Caco-2 (cell line): Measurements from ENCODE around the gene VAMP2. TPM values are rescaled to one million over a fixed set of nuclear protein-coding genes. Genes with fewer than 3 reads are reported as not detected.

Source experiments
- BruUV-seq: library from RNA; stranded (reverse); fragments of 400-500 nt; replicated peaks from 2 replicates; lab custom pipeline; 2021; lab: Mats Ljungman, UMichigan
- CTCF ChIA-PET: fragments of 300-600 bp; sonication (Branson Sonifier 250); formaldehyde crosslinking; loops from one replicate; lab custom pipeline; 2022; ENCODE audit warnings: antibody characterized with exemption; lab: Charles Lee
- POLR2A ChIA-PET: fragments of 300-600 bp; sonication (Branson Sonifier 250); formaldehyde crosslinking; loops from one replicate; lab custom pipeline; 2022; ENCODE audit warnings: antibody characterized with exemption; lab: Charles Lee
- DNase-seq, 2 experiments: peaks; one replicate each; pipeline versions ENCODE4 v3.0.0 to v3.0.0-alpha.2; 2020 to 2022
- H3K27me3 ChIP-seq: replicated peaks from 2 replicates; pipeline ENCODE4 v1.6.0; 2011; ENCODE audit warnings: low read length; ENCODE audit not compliant: control insufficient read depth, insufficient read depth
- H3K36me3 ChIP-seq: 2 replicates; pipeline ENCODE4 v1.5.1; 2011; ENCODE audit warnings: low read length; ENCODE audit not compliant: control insufficient read depth, insufficient read depth
- H3K4me1 ChIP-seq: fragments of 250-450 bp; sonication (Bioruptor Pico); 2 replicates; pipeline ENCODE4 v1.5.1; 2020; ENCODE audit warnings: mild to moderate bottlenecking
- H3K4me3 ChIP-seq: 2 replicates; pipeline ENCODE4 v1.5.1; 2011; ENCODE audit warnings: low read depth, mild to moderate bottlenecking, control low read depth, low read length
- H3K9me3 ChIP-seq: fragments of 250-450 bp; sonication (Bioruptor Pico); 2 replicates; pipeline ENCODE4 v1.5.1; 2020; ENCODE audit warnings: mild to moderate bottlenecking, moderate library complexity
- H3K27ac Mint-ChIP-seq: one replicate; pipeline ENCODE4 v1.8.0; 2022; ENCODE audit warnings: mixed read lengths; ENCODE audit not compliant: unreplicated experiment
- H3K27me3 Mint-ChIP-seq: one replicate; pipeline ENCODE4 v1.8.0; 2022; ENCODE audit warnings: mixed read lengths; ENCODE audit not compliant: insufficient read depth, unreplicated experiment
- H3K36me3 Mint-ChIP-seq: one replicate; pipeline ENCODE4 v1.8.0; 2022; ENCODE audit warnings: mild to moderate bottlenecking, mixed read lengths; ENCODE audit not compliant: insufficient read depth, unreplicated experiment
- H3K4me1 Mint-ChIP-seq: one replicate; pipeline ENCODE4 v1.8.0; 2022; ENCODE audit warnings: low read depth, mixed read lengths; ENCODE audit not compliant: unreplicated experiment
- H3K4me3 Mint-ChIP-seq: one replicate; pipeline ENCODE4 v1.8.0; 2022; ENCODE audit warnings: mild to moderate bottlenecking, moderate library complexity, mixed read lengths; ENCODE audit not compliant: unreplicated experiment
- H3K9me3 Mint-ChIP-seq: one replicate; pipeline ENCODE4 v1.8.0; 2022; ENCODE audit warnings: mixed read lengths; ENCODE audit not compliant: unreplicated experiment
- intact Hi-C: fragments of 100-400 bp; cut with micrococcal nuclease; formaldehyde crosslinking; loops from one replicate; pipeline ENCODE4 v1.10.0; 2022; ENCODE audit not compliant: unreplicated experiment
- microRNA-seq: library from miRNA; unstranded; fragments of <30 nt; microRNA quantifications from one replicate; pipeline ENCODE4 v1.2.0, GENCODE V29; 2022
- total RNA-seq: library from RNA; stranded (reverse); gene quantifications from 2 replicates; pipeline ENCODE4 v1.2.3, GENCODE V29; 2022
- TF ChIP-seq, protein P1 (sequence below), 2 experiments: fragments of 200-600 bp in 1 of 2; IDR thresholded peaks; 1 replicate in 1 of 2; 2 replicates in 1 of 2; pipeline versions ENCODE4 v1.5.1 to v1.8.0; 2011 to 2022; ENCODE audit warnings: antibody characterized with exemption in 1 of 2, control low read depth in 1 of 2, inconsistent platforms in 1 of 2, low read depth in 1 of 2, low read length in 1 of 2, mild to moderate bottlenecking in 1 of 2, moderate library complexity in 1 of 2; ENCODE audit not compliant: insufficient read depth in 1 of 2, severe bottlenecking in 1 of 2, unreplicated experiment in 1 of 2

Gene VAMP2
- total RNA-seq, 1 experiment from 2014 or later = 10.5 TPM

DNA sequence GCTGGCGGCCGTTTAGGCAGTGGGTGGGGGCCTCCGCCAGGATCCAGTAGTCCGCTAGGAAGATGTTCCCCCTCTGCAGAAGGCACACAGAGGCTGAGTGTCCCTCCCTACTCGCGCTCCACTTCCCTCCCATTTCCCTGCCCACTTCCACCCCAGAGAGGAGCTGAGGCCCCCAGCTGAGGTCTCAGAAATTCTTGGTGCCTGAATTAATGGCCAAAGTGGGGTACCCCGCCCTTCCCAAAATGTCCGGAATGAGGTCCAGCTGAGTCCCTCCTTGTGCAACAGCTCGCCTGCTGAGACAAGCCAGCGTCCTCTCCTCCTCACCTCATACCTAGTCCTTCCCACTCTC is 52.3 kb downstream of the VAMP2 start:
- ChIA-PET CTCF (interaction anchor here (0.8 to 1.2 kb wide), 4 partner anchors 16 to 50 kb away, joined by 3 to 6 read pairs (median 4); no protein-coding TSS in a partner anchor), POLR2A (no interaction called here)
- H3K4me3 Mint-ChIP-seq = no peak overlapping the region
- peaks cover 6% of the 10 kb centered on the region for H3K4me1 Mint-ChIP-seq
- H3K36me3 ChIP-seq = no peaks in the 10 kb centered on the region
- intact Hi-C loops = no loop called here
- no peak overlapping the region; the same call in 1 of the 2 replicates for H3K4me3 ChIP-seq
- H3K36me3 Mint-ChIP-seq = peaks cover 4% of the 10 kb centered on the region
- no TSS peak for BruUV-seq
- H3K27me3 Mint-ChIP-seq = peaks cover 3% of the 10 kb centered on the region
- H3K9me3 ChIP-seq = no peaks in the 10 kb centered on the region
- H3K4me1 ChIP-seq = no peaks in the 10 kb centered on the region
- DNase-seq = no peak
- no peaks in the 10 kb centered on the region for H3K27me3 ChIP-seq
- no peaks in the 10 kb centered on the region for H3K9me3 Mint-ChIP-seq
- no peak overlapping the region for H3K27ac Mint-ChIP-seq
- TF ChIP-seq, protein P1, sequence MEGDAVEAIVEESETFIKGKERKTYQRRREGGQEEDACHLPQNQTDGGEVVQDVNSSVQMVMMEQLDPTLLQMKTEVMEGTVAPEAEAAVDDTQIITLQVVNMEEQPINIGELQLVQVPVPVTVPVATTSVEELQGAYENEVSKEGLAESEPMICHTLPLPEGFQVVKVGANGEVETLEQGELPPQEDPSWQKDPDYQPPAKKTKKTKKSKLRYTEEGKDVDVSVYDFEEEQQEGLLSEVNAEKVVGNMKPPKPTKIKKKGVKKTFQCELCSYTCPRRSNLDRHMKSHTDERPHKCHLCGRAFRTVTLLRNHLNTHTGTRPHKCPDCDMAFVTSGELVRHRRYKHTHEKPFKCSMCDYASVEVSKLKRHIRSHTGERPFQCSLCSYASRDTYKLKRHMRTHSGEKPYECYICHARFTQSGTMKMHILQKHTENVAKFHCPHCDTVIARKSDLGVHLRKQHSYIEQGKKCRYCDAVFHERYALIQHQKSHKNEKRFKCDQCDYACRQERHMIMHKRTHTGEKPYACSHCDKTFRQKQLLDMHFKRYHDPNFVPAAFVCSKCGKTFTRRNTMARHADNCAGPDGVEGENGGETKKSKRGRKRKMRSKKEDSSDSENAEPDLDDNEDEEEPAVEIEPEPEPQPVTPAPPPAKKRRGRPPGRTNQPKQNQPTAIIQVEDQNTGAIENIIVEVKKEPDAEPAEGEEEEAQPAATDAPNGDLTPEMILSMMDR (IDR thresholded peaks at IDR 0.05; ENCODE audit: insufficient read depth in 1 of 2, low read depth in 1 of 2, low read length in 1 of 2, severe bottlenecking in 1 of 2, unreplicated experiment in 1 of 2) = peak in 1 of 2 experiments; percentile 4

DNA sequence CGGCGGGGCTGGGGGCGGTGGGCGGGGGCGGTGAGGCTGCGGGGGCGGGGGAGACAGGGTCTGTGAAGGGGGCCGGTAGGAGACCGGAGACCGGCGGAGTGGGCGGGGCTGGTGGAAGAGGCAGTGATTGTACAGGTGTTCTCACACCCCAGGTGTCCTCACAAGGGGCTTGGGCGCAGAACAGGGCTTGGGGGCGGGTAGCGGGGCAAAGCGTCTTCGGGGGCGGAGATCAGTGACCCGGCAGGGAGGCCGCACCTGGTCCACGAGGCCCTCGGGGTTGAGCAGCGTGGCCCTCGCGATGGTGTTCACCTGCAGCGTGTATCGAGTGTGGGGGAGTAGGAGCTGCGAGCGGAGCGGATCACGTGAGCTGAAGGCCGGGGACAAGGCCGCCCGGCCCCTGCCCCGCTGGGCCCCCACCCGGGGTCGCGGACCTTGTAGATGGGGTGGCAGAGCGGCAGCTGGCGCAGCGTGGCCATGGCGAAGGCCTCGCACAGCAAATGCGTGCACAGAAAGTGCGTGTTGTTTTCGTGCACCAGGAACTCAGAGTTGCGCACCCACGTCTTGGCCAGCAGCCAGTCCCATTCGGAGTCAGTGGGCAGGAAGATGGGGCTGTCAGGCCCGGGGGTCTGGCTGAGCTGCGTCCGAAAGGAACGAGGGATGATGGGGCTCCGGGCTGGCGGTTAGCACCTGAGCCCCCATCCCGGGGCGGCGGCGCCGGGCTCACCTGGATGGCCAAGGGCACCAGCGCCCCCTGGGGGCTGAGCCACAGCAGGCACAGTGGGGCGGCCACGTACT is 52.9 kb downstream of the VAMP2 start:
- Mint-ChIP-seq H3K27me3 (peaks cover 3% of the 10 kb centered on the region), H3K9me3 (no peaks in the 10 kb centered on the region), H3K36me3 (peaks cover 4% of the 10 kb centered on the region), H3K4me3 (peak overlapping the region; percentile 64), H3K4me1 (peaks cover 6% of the 10 kb centered on the region), H3K27ac (no peak overlapping the region)
- Histone ChIP-seq H3K4me1 (no peaks in the 10 kb centered on the region), H3K4me3 (peak overlapping the region; percentile 39), H3K36me3 (no peaks in the 10 kb centered on the region), H3K9me3 (no peaks in the 10 kb centered on the region), H3K27me3 (no peaks in the 10 kb centered on the region)
- ChIA-PET CTCF (interaction anchor here (0.9 to 1.2 kb wide), 3 partner anchors 16 to 49 kb away, joined by 3 to 6 read pairs (median 4); no protein-coding TSS in a partner anchor), POLR2A (no interaction called here)
- DNase-seq = peak; percentile 61 to 78
- intact Hi-C loops = no loop called here
- TF ChIP-seq, protein P1 (IDR thresholded peaks at IDR 0.05; ENCODE audit: insufficient read depth in 1 of 2, low read depth in 1 of 2, low read length in 1 of 2, severe bottlenecking in 1 of 2, unreplicated experiment in 1 of 2) = peak; percentile 64 to 80
- no TSS peak for BruUV-seq

Small RNA genes within 50 kb of the gene (microRNA-seq; reads per million reads assigned to microRNA genes)
- gene MIR4521 (131 reads per million, percentile 72 among the genes with 10 or more reads in this experiment), gene MIR6883 (not detected)

Other genes with a start within 250 kb of the VAMP2 start
- 4.0 and 5.0 TPM in 2 replicates for gene RNF227, start 246.7 kb downstream of the VAMP2 start, total RNA-seq
- 1.2 and 2.0 TPM in 2 replicates for gene KCNAB3, start 233.1 kb downstream of the VAMP2 start, total RNA-seq
- gene TRAPPC1, start 231.0 kb downstream of the VAMP2 start, total RNA-seq = 75.5 and 96.2 TPM in 2 replicates
- 22.6 and 24.2 TPM in 2 replicates for gene CNTROB, start 230.7 kb downstream of the VAMP2 start, total RNA-seq
- gene GUCY2D, start 160.3 kb downstream of the VAMP2 start, total RNA-seq = 0.74 and 1.7 TPM in 2 replicates
- not detected in 2 replicates for gene ALOX15B, start 123.9 kb downstream of the VAMP2 start, total RNA-seq
- gene ALOX12B, start 75.2 kb downstream of the VAMP2 start, total RNA-seq = 0.34 and 0.39 TPM in 2 replicates
- gene ALOXE3, start 44.4 kb downstream of the VAMP2 start, total RNA-seq = not detected in 2 replicates
- gene HES7, start 38.8 kb downstream of the VAMP2 start, total RNA-seq = not detected in 2 replicates
- gene PER1, start 10.5 kb downstream of the VAMP2 start, total RNA-seq = 10.6 and 10.8 TPM in 2 replicates
- gene TMEM107, start 13.4 kb upstream of the VAMP2 start, total RNA-seq = 5.4 TPM in 2 replicates
- gene BORCS6, start 27.2 kb upstream of the VAMP2 start, total RNA-seq = 4.2 and 4.7 TPM in 2 replicates
- 82.8 and 89.4 TPM in 2 replicates for gene AURKB, start 47.6 kb upstream of the VAMP2 start, total RNA-seq
- gene CTC1, start 85.1 kb upstream of the VAMP2 start, total RNA-seq = 18.2 and 22.9 TPM in 2 replicates
- 38.8 and 44.1 TPM in 2 replicates for gene PFAS, start 86.3 kb upstream of the VAMP2 start, total RNA-seq
- 13.2 and 15.2 TPM in 2 replicates for gene RANGRF, start 125.7 kb upstream of the VAMP2 start, total RNA-seq
- gene SLC25A35, start 132.5 kb upstream of the VAMP2 start, total RNA-seq = 3.6 and 3.7 TPM in 2 replicates
- gene ARHGEF15, start 147.3 kb upstream of the VAMP2 start, total RNA-seq = not detected in 2 replicates
- not detected in 2 replicates for gene ODF4, start 176.9 kb upstream of the VAMP2 start, total RNA-seq
- 998 and 999 TPM in 2 replicates for gene RPL26, start 220.2 kb upstream of the VAMP2 start, total RNA-seq
- not detected in 2 replicates for gene RNF222, start 234.9 kb upstream of the VAMP2 start, total RNA-seq